ENCODE data around the gene IL23R.

Gene IL23R

DNA sequence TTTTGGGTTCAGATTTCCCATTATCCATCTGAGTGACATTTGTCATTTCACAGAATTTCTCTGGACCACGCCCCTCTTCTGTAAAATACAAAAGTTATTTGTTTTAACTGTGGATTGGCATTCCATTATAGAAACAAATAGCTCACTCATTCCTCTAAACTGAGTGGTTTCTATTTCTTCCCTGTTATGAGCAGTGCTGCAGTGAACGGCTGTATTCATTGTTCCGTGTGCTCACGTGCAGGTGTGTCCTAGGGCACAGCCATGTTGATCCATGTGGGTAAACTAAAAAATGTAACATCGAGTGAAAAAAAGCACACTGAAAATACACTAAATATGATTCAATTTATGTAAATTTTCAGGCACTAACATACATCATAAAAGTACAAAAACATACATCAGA lies 114.4 kb downstream of the IL23R start:
- no peaks in the 10 kb centered on the region for H3K36me3 ChIP-seq (ENCODE audit: insufficient read depth, low read length)
- no peak overlapping the region for H3K9ac ChIP-seq (ENCODE audit: low read length)
- no peak overlapping the region for H3K4me3 ChIP-seq (ENCODE audit: low read depth in 1 of 2, low read length in 2 of 2)
- H3K4me1 ChIP-seq (ENCODE audit: insufficient read depth, low read length) = no peaks in the 10 kb centered on the region
- H3K9me3 ChIP-seq (ENCODE audit: low read length) = no peaks in the 10 kb centered on the region
- H3K27me3 ChIP-seq (ENCODE audit: control insufficient read depth in 1 of 2, insufficient read depth in 2 of 2, low read length in 2 of 2) = no peaks in the 10 kb centered on the region
- H3K27ac ChIP-seq (ENCODE audit: low read depth, low read length) = no peak overlapping the region

DNA sequence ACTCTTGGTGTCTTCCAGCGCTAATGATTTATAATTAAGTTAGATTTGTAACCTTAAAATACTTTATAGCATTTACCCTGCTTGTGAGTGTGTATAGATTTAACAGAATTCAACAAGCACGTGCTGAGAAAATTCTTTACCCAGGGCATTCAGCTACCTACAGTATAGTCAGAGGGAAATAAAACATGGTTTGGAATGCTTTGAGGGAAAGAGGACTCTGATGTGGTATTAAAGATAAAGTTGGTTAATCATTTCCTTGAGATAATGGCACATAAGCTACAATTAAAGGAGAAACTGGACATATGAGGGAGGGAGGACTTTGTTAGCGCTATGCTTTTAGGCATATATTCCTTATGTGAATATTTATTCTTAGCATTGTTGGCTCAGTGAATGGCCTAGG lies 115.0 kb downstream of the IL23R start:
- no peaks in the 10 kb centered on the region for H3K27me3 ChIP-seq (ENCODE audit: control insufficient read depth in 1 of 2, insufficient read depth in 2 of 2, low read length in 2 of 2)

GRCh38 chr1:67285780-67286488 lies 119.7 kb downstream of the IL23R start:
- Histone ChIP-seq H3K4me3 (ENCODE audit: low read depth in 1 of 2, low read length in 2 of 2) (no peak overlapping the region), H3K27ac (ENCODE audit: low read depth, low read length) (no peak overlapping the region), H3K9ac (ENCODE audit: low read length) (no peak overlapping the region), H3K4me1 (ENCODE audit: insufficient read depth, low read length) (no peaks in the 10 kb centered on the region), H3K9me3 (ENCODE audit: low read length) (no peaks in the 10 kb centered on the region), H3K27me3 (ENCODE audit: control insufficient read depth in 1 of 2, insufficient read depth in 2 of 2, low read length in 2 of 2) (no peaks in the 10 kb centered on the region), H3K36me3 (ENCODE audit: insufficient read depth, low read length) (no peaks in the 10 kb centered on the region)

More for the DNA sequence above, 115.0 kb downstream of the IL23R start:
- no peak overlapping the region for H3K4me3 ChIP-seq (ENCODE audit: low read depth in 1 of 2, low read length in 2 of 2)
- no peak overlapping the region for H3K27ac ChIP-seq (ENCODE audit: low read depth, low read length)
- no peaks in the 10 kb centered on the region for H3K9me3 ChIP-seq (ENCODE audit: low read length)
- H3K4me1 ChIP-seq (ENCODE audit: insufficient read depth, low read length) = no peaks in the 10 kb centered on the region
- no peaks in the 10 kb centered on the region for H3K36me3 ChIP-seq (ENCODE audit: insufficient read depth, low read length)
- no peak overlapping the region for H3K9ac ChIP-seq (ENCODE audit: low read length)

GRCh38 chr1:67290236-67290635 lies 124.0 kb downstream of the IL23R start:
- no peaks in the 10 kb centered on the region for H3K9me3 ChIP-seq (ENCODE audit: low read length)
- no peak overlapping the region for H3K4me3 ChIP-seq (ENCODE audit: low read depth in 1 of 2, low read length in 2 of 2)
- no peaks in the 10 kb centered on the region for H3K36me3 ChIP-seq (ENCODE audit: insufficient read depth, low read length)
- H3K27ac ChIP-seq (ENCODE audit: low read depth, low read length) = no peak overlapping the region
- H3K9ac ChIP-seq (ENCODE audit: low read length) = no peak overlapping the region
- H3K4me1 ChIP-seq (ENCODE audit: insufficient read depth, low read length) = no peaks in the 10 kb centered on the region
- no peaks in the 10 kb centered on the region for H3K27me3 ChIP-seq (ENCODE audit: control insufficient read depth in 1 of 2, insufficient read depth in 2 of 2, low read length in 2 of 2)

GRCh38 chr1:67294836-67295617 lies 128.8 kb downstream of the IL23R start:
- H3K9ac ChIP-seq (ENCODE audit: low read length) = no peak overlapping the region
- no peaks in the 10 kb centered on the region for H3K9me3 ChIP-seq (ENCODE audit: low read length)
- H3K4me3 ChIP-seq (ENCODE audit: low read depth in 1 of 2, low read length in 2 of 2) = no peak overlapping the region
- H3K4me1 ChIP-seq (ENCODE audit: insufficient read depth, low read length) = no peaks in the 10 kb centered on the region
- H3K27ac ChIP-seq (ENCODE audit: low read depth, low read length) = no peak overlapping the region
- no peaks in the 10 kb centered on the region for H3K36me3 ChIP-seq (ENCODE audit: insufficient read depth, low read length)
- no peaks in the 10 kb centered on the region for H3K27me3 ChIP-seq (ENCODE audit: control insufficient read depth in 1 of 2, insufficient read depth in 2 of 2, low read length in 2 of 2)

- H3K27me3 ChIP-seq (ENCODE audit: control insufficient read depth in 1 of 2, insufficient read depth in 2 of 2, low read length in 2 of 2) = no peaks in the 10 kb centered on the region
- H3K4me1 ChIP-seq (ENCODE audit: insufficient read depth, low read length) = no peaks in the 10 kb centered on the region
- H3K27ac ChIP-seq (ENCODE audit: low read depth, low read length) = no peak overlapping the region
- no peaks in the 10 kb centered on the region for H3K9me3 ChIP-seq (ENCODE audit: low read length)
- H3K36me3 ChIP-seq (ENCODE audit: insufficient read depth, low read length) = no peaks in the 10 kb centered on the region
- no peak overlapping the region for H3K4me3 ChIP-seq (ENCODE audit: low read depth in 1 of 2, low read length in 2 of 2)
- no peak overlapping the region for H3K9ac ChIP-seq (ENCODE audit: low read length)
These were observed 132.5 kb downstream of the IL23R start for GRCh38 chr1:67298762-67299161.

GRCh38 chr1:67299296-67299695 lies 133.0 kb downstream of the IL23R start:
- no peaks in the 10 kb centered on the region for H3K27me3 ChIP-seq (ENCODE audit: control insufficient read depth in 1 of 2, insufficient read depth in 2 of 2, low read length in 2 of 2)
- H3K4me1 ChIP-seq (ENCODE audit: insufficient read depth, low read length) = no peaks in the 10 kb centered on the region
- no peak overlapping the region for H3K4me3 ChIP-seq (ENCODE audit: low read depth in 1 of 2, low read length in 2 of 2)
- H3K9ac ChIP-seq (ENCODE audit: low read length) = no peak overlapping the region
- H3K9me3 ChIP-seq (ENCODE audit: low read length) = no peaks in the 10 kb centered on the region
- no peak overlapping the region for H3K27ac ChIP-seq (ENCODE audit: low read depth, low read length)
- H3K36me3 ChIP-seq (ENCODE audit: insufficient read depth, low read length) = no peaks in the 10 kb centered on the region

DNA sequence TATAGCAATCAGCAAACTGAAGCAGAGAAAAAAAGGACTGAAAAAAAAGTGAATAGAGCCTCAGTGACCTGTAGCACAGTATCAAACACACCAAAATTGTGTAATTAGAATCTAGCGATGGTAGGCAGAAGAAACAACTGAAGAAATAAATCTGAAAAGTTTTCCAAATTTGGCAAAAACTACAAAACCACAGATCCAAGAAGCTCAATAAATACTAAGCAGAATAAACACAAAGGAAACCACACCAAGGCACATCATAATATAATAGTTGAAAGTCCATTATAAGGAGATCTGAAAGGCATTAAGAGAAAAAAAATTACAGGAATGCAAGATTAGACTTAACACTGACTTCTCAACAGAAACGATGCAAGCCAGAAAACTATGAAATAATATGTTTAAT lies 134.3 kb downstream of the IL23R start:
- H3K4me3 ChIP-seq (ENCODE audit: low read depth in 1 of 2, low read length in 2 of 2) = no peak overlapping the region
- no peaks in the 10 kb centered on the region for H3K4me1 ChIP-seq (ENCODE audit: insufficient read depth, low read length)
- no peaks in the 10 kb centered on the region for H3K27me3 ChIP-seq (ENCODE audit: control insufficient read depth in 1 of 2, insufficient read depth in 2 of 2, low read length in 2 of 2)
- no peak overlapping the region for H3K27ac ChIP-seq (ENCODE audit: low read depth, low read length)
- no peaks in the 10 kb centered on the region for H3K9me3 ChIP-seq (ENCODE audit: low read length)
- no peak overlapping the region for H3K9ac ChIP-seq (ENCODE audit: low read length)
- H3K36me3 ChIP-seq (ENCODE audit: insufficient read depth, low read length) = no peaks in the 10 kb centered on the region

DNA sequence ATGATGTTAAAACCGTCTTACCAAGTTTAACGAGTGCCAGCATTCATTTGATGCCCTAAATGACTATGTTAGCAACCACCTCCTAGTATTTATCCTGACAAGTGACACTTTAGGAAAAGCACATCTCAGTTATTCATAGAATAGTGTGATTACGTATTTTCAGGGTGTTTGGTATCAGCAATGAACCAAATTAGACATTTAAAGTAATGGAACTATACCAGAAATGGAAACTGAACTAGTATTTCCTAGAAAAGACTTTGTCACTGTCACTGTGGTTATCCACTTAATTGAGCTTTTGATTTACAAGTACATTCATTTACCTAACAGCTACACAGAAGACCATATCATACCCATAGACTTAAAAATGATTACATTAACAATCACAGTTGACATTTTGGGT lies 137.8 kb downstream of the IL23R start:
- H3K36me3 ChIP-seq (ENCODE audit: insufficient read depth, low read length) = no peaks in the 10 kb centered on the region
- no peak overlapping the region for H3K27ac ChIP-seq (ENCODE audit: low read depth, low read length)
- peaks cover 0 to 14% of the 10 kb centered on the region in 2 donors for H3K27me3 ChIP-seq (ENCODE audit: control insufficient read depth in 1 of 2, insufficient read depth in 2 of 2, low read length in 2 of 2)
- no peak overlapping the region for H3K4me3 ChIP-seq (ENCODE audit: low read depth in 1 of 2, low read length in 2 of 2)
- no peak overlapping the region for H3K9ac ChIP-seq (ENCODE audit: low read length)
- H3K9me3 ChIP-seq (ENCODE audit: low read length) = no peaks in the 10 kb centered on the region
- H3K4me1 ChIP-seq (ENCODE audit: insufficient read depth, low read length) = no peaks in the 10 kb centered on the region

- Histone ChIP-seq H3K9ac (ENCODE audit: low read length) (no peak overlapping the region), H3K4me3 (ENCODE audit: low read depth in 1 of 2, low read length in 2 of 2) (no peak overlapping the region), H3K4me1 (ENCODE audit: insufficient read depth, low read length) (no peaks in the 10 kb centered on the region), H3K27ac (ENCODE audit: low read depth, low read length) (no peak overlapping the region), H3K27me3 (ENCODE audit: control insufficient read depth in 1 of 2, insufficient read depth in 2 of 2, low read length in 2 of 2) (peaks cover 0 to 14% of the 10 kb centered on the region in 2 donors), H3K36me3 (ENCODE audit: insufficient read depth, low read length) (no peaks in the 10 kb centered on the region), H3K9me3 (ENCODE audit: low read length) (no peaks in the 10 kb centered on the region)
These were observed 140.3 kb downstream of the IL23R start for GRCh38 chr1:67306547-67306946.

DNA sequence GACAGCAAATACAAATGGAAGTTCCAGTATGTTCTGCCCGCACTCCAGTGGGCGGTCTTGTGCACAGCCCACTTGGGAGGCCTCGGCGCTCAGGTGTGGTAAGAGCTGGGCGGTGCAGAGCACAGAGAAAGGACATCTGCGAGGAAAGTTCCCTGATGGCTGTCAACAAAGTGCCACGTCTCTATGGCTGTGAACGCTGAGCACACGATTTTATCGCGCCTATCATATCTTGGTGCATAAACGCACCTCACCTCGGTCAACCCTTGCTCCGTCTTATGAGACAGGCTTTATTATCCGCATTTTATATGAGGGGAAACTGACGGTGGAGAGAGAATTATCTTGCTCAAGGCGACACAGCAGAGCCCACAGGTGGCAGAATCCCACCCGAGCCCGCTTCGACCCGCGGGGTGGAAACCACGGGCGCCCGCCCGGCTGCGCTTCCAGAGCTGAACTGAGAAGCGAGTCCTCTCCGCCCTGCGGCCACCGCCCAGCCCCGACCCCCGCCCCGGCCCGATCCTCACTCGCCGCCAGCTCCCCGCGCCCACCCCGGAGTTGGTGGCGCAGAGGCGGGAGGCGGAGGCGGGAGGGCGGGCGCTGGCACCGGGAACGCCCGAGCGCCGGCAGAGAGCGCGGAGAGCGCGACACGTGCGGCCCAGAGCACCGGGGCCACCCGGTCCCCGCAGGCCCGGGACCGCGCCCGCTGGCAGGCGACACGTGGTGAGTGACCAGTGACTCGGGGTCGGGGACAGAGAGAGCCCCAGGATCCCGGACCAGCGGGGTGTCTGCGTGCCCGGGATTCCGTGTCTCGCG lies 141.2 kb downstream of the IL23R start, which contains the start of gene IL12RB2:
IL12RB2 (plus strand) TSS at position 623 of the 810 bp plus-strand sequence. CDS start 12,496 bp downstream, outside the sequence.
- no peaks in the 10 kb centered on the region for H3K9me3 ChIP-seq (ENCODE audit: low read length)
- no peaks in the 10 kb centered on the region for H3K36me3 ChIP-seq (ENCODE audit: insufficient read depth, low read length)
- H3K4me3 ChIP-seq (ENCODE audit: low read depth in 1 of 2, low read length in 2 of 2) = peak within 1 kb of the TSS in 1 of 2 donors; percentile 27
- no peak within 1 kb of the TSS for H3K27ac ChIP-seq (ENCODE audit: low read depth, low read length)
- H3K27me3 ChIP-seq (ENCODE audit: control insufficient read depth in 1 of 2, insufficient read depth in 2 of 2, low read length in 2 of 2) = peaks cover 0 to 14% of the 10 kb centered on the region in 2 donors
- H3K9ac ChIP-seq (ENCODE audit: low read length) = no peak within 1 kb of the TSS
- no peaks in the 10 kb centered on the region for H3K4me1 ChIP-seq (ENCODE audit: insufficient read depth, low read length)
